CD4-positive, alpha-beta T cell treated with Interleukin-10 for 1 hour (primary cell): Measurements from ENCODE around the gene MPV17L2.
"Not testable (repeated sequence)": the region's sequence is repeated elsewhere in the genome, so short reads cannot be mapped to it uniquely, and the experiment has no call there.

Experiments used
- DNase-seq: peaks from one replicate; pipeline ENCODE4 v3.0.0-alpha.2; 2020

The MPV17L2 gene

DNA sequence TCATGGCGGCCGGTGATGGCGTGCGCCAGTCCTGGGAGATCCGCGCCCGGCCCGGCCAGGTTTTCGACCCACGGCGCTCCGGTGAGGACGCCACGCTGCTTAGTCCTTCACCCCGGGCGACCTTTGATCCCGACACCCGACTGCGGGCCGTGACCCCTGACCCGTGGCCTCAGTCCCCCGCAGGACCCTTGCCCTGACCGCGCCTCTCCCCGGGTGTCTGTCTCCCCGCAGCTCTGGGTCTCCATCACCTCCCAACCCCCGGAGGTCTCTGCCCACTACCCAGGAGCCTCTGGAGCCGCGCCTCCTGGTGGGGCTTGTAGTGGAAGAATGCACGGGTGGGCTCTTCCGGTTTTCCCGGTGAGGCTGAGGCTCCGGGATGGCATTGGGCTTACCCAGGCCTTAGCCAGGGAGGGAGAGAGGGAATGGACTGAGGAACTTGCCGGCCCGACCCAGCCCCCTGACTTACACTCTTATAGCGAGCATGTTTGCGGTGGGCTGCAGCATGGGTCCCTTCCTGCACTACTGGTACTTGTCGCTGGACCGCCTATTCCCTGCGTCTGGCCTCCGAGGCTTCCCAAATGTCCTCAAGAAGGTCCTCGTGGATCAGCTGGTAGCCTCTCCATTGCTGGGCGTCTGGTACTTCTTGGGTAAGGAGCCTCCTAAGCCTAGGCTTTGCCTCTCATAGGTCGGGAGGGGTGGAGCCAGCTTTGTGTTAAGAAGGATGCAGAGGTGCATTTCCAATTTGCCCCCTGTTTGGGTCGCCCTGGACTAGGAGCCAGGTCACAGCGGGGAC, 566 bp downstream of the MPV17L2 start:
- DNase-seq, result no peak

DNA sequence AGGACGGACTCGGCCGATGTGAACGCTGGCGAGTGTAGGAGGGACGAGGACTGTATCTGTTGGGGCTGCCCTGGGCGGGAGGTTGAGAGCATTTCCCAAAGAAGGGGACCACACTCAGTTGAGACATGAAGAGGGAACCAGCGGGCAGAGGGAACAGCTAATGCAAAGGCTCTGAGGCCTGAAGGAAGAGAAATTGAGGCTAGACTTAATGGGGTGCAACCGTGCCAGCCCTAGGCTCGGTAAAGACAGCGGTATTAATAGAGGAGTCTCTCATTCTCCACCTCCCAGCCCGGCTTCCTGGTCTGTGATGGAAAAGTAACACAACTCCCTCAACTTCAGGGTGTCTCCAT, 1.1 kb downstream of the MPV17L2 start:
- no peak for DNase-seq

GRCh38 chr19:18194554-18195238, 1.7 kb downstream of the MPV17L2 start:
- peak; percentile 46 for DNase-seq

DNA sequence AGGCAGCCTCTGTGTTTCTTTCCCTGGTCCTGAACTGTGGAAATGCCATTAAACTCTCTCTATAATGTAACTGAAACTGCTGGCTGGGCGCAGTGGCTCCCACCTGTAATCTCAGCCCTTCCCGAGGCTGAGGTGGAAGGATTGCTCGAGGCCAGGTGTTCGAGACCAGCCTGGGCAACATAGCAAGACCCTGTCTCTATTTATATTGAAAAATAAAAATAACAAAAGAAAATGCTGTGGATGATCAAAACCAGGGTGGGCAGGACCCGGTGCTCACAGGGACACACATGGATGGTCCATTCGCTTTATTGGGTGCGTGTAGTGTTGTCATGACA, 3.5 kb downstream of the MPV17L2 start:
- DNase-seq, result no peak

DNA sequence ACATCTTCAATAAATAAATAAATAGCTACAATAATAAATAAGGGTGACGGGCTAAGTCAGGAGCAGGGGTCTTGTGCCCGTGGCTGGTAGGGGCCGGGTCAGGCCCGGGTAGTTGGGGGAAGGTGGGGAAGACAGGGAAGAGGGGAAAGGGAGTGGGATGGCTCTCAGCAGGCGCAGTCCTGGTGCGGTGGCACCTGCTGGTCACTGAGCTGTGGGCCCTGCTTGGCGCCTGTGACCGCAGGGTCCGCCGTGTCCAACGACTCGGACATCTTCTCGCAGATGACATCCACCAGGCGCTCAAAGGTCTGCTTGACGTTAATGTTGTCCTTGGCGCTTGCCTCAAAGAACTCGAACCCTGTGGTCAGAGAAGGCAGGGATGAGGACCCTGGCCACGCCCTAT, 4.3 kb downstream of the MPV17L2 start:
- no peak for DNase-seq

GRCh38 chr19:18197941-18198340, 4.9 kb downstream of the MPV17L2 start:
- no peak for DNase-seq

GRCh38 chr19:18198374-18198773, 5.4 kb downstream of the MPV17L2 start:
- DNase-seq, result no peak

DNA sequence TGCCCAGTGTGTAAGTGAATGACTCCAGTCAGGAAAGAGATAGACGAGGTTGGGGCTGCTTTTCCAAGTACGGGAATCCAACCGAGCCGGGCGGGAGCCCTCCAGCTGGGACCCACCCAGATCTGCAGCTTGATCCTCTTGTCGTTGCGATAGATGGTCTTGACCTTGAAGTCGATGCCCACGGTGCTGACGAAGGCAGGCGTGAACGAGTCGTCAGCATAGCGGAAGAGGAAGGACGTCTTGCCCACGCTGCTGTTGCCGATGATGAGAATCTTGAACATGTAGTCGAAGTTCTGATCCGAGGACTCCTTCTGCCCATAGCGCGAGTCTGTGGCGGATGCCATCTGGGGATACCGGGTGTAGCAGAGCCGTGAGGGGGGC, 9.4 kb downstream of the MPV17L2 start:
- no peak for DNase-seq

DNA sequence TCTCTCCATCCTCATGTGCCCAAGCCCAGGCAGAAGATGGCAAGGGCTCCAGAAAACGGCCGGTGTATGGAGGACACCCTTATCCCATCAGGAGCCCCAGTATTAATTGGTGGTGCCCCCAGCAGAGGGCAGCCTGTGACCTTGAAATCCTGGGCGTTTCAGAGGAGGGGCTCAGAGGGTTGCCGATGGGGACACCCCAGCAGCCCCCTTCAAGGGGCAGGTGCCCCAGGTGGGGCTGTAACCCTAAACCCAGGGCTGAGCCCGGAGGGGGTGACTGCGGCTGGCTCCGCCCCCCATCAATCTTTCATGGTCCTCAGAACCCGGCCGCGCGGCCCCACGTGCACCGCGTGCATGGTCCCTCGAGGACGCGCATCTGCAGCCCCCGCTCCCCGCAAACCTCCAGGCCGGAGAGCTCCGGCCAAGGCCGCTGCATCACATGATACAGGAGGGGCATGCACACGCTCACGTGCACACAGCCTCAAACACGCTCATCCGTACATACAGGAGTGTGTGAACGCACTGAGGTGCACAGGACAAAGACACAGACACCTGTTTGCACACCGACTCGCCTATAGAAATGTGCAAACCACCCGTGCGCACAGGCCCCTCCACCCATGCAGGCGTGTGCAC, 9.9 kb downstream of the MPV17L2 start:
- DNase-seq, result peak; percentile 35

- peak; percentile 61 for DNase-seq
These were observed 10.4 kb downstream of the MPV17L2 start for GRCh38 chr19:18203408-18203862.

DNA sequence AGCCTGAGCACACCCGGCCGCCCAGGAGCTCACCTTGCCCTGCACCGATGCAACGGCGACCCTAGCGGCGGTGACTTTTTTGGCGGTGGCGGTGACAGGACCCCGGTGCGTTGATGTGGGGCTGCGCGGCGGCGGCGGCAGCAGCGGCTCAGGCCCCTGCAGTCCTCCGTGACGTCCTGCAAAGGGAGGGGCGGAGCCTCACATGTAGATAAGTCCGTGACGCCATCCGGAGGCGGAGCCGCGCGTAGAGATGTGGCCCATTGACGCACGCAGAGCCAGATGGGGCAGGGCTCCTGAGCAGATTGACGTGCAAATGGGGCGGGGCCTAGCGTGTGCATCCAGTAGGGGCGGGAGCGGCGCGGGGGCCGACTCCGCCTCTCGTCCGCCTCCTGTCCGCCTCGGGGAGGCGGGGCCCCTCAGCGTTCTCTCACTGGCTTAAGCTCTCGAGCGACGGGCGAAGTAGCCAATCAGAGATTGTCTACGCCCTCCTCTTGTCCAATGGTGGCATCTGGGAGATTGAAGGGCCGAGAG, 10.9 kb downstream of the MPV17L2 start, which contains the start of gene RAB3A:
Gene RAB3A (minus strand): TSS at position 180 of the 531 bp plus-strand sequence. CDS start 1,302 bp downstream, outside the sequence.
- DNase-seq, result peak; percentile 99

GRCh38 chr19:18204394-18205199, 11.6 kb downstream of the MPV17L2 start:
- DNase-seq, result no peak

DNA sequence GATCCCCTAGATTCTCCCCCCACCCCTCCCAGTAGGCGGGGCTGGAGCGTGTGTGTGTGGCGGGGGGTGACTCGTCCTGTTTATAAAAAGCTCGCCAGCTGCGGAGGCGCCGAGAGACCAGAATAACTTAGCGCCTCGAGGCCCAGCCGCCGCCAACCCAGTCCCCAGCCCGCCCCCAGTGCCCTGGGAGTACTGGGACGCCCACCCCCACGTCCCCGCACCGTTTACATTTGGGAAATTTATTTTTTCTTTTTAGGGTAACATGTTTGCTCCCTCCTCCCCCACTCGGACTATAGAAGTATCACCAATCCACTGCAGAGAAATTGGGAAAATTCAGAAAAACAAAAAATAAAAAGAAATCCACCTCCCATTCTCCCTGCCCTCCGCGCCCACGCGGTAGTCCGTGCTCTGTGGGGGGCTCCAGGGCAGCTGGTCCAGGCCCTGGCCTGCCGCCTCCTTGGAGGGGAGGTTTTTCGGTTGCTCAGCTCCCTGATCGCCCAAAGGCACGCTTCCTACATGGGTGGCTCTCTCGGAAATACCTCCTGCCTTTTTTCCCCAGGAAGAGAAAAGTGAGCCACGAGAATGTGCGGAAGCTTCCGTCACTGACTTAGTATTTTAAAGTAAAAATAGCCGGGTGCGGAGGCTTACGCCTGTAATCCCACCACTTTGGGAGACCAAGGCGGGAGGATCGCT, 12.3 kb downstream of the MPV17L2 start:
- peak; percentile 59 for DNase-seq

DNA sequence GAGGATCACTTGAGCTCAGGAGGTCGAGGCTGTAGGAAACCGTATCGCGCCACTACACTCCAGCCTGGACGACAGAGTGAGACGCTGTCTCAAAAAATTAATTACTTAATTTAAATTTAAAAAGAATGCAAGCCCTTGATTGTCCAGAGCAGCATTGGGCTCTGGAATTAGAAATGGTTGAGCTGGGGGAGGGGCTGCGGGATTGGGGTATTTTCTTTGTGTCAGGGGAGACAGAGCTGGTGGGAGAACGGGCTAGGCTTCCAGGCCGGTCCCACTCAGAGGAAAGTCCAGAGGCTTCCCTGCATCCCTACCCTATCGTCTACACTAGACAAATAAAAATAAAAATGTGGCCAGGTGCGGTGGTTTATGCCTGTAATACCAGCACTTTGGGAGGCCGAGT, 13.0 kb downstream of the MPV17L2 start:
- no peak for DNase-seq

- DNase-seq, result peak; percentile 57
These were observed 15.3 kb downstream of the MPV17L2 start for GRCh38 chr19:18208098-18208951.

GRCh38 chr19:18209912-18210311, 16.9 kb downstream of the MPV17L2 start:
- DNase-seq, result not testable (repeated sequence)

DNA sequence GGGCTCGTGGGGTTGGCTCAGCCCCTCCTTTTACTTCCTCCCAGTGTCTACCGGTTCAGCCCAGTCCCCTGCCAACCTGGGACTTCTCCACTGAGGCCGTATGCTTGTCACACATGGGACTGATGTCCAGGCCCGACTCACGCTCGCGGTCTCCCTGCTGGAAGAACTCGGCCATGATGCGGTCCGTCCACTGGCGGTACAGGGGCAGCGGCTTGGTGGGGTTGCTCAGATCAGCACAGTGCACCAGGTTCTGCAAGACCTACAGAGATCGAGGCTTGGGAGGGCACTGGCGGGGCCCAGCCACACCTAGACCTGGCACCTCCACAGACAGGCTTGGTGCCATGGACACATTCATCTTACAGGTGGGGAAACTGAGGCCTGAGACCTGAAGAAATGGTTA, 18.7 kb downstream of the MPV17L2 start:
- DNase-seq, result no peak

DNA sequence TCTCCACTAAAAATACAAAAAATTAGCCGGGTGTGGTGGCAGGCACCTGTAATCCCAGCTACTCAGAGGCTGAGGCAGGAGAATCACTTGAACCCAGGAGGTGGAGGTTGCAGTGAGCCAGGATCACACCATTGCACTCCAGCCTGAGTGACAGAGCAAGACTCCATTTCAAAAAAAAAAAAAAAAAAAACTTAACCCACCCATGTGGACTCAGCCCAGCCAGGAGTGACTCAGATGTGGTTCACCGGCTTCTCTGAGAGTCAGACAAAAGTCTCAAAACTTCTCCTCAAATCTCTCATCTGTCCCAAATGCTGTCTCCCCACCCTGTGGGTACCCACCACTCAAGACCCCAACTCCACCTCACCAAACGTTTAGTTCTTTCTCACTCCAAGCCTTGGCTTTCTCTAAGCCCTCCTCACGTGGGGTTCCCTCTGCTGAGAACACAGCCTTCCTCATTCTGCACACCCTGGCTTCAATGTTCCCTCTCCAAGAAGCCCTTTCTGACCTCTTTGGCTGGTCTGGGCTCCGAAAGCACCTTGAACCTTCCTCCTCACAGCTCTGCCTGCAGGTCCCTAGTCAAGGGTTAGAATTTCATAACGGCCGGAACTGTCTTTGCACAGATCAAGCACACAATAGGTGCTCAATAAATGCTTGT, 21.9 kb downstream of the MPV17L2 start:
- DNase-seq, result no peak

DNA sequence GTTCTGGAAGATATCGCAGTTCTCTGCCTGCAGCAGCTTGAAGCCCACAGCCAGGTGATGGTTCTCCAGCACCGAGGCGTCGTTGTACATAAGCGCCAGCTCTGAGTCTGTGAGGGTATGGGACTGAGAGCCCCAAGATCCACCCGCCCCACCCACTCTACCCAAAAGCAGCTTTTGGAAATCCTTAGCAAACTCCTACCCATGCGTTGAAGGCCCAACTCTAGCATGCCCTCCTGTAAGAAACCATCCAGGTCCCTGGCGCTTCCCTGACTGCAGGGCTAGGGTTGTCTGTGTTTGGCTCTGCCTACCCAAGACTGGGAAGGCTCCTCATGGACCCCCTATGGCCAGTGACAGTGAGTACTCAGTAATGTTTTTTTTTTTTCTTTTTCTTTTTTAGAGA, 23.8 kb downstream of the MPV17L2 start:
- no peak for DNase-seq

- no peak for DNase-seq
These were observed 25.1 kb downstream of the MPV17L2 start for GRCh38 chr19:18218159-18218558.

DNA sequence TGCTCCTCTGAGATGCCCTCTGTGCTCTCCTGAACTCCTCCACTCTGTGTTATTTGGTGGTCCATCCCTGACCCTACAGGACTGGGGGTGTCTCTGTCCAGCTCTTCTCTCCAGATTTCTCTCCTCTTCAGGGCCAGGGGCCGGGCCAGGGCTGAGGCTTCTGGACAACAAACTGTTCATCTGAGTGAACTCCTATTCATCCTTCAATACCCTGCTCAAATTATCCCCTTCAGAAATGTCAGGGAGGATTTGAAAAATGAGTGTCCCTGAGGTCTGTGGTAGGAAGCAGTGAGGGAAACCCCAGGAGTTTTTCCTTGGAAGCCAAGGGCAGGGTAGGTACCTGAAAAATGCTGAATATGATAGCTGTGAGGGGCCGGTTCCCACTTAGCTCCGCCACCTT, 25.6 kb downstream of the MPV17L2 start:
- no peak for DNase-seq
